GM21825 (cell line): ENCODE data around the gene AP1M2.
"Not testable (repeated sequence)": the region's sequence is repeated elsewhere in the genome, so short reads cannot be mapped to it uniquely, and the experiment has no call there.

Experiments used
- ATAC-seq: cut with Tn5 transposase; IDR thresholded peaks from one replicate; pipeline ENCODE4 v1.9.1; 2021; ENCODE audit warnings: mild to moderate bottlenecking, moderate library complexity; ENCODE audit not compliant: unreplicated experiment

The AP1M2 gene

DNA sequence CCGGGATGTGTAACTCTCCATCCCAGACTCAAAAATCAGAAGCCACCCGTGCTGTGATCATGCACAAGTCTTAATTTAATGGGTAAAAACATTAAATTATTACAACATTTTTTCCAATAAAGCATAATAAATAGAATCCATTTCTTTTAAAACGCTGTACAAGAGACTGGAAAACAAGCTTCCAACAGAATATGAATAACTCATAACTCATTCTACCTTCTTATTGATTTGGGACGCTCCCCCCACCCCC, 20.8 kb downstream of the AP1M2 start:
- no peak for ATAC-seq

DNA sequence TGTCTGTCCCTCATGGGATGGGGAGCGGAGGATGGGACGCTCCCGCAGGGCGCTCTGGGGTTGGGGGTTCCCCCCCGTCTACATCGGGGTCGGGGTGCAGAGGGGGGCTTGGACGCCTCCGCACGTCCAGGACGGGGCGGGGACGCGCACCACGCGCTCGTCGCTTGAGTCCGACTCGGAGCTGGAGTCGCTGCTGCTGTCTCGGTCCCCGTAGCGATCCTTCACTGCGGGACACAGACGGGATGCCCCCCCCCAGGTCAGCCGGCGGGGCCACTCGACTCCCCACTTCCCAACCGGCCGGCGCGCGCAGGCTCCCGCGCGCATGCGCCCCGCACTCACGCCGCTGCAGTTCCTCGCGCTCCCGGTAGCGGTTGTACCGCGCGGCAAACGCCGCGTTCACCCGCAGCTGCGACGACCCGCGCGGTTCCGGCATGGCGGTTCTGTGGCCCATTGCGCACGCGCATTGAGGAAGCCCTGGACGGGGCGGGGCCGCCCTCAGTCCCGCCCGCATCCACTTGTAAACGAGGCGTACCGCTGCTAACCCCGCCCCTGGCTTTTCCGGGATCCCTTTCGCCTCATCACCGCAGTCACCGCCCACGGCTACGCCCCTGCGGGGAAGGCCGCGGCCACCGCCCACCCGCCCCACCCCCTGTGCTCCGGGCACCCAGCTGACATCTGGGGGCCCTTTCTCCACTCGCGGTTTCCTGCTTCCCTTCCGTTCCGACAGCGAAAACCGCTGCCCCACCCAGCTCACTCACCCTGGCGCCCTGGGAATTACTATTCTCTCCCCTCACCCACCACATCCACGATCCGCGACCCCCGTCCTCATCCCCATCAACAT, 21.3 kb downstream of the AP1M2 start, which contains the start of gene KRI1:
TSS of gene KRI1 (minus strand) at position 444 of the 841 bp plus-strand sequence. CDS start at position 433, 11 bp downstream.
- ATAC-seq, result peak; percentile 38

DNA sequence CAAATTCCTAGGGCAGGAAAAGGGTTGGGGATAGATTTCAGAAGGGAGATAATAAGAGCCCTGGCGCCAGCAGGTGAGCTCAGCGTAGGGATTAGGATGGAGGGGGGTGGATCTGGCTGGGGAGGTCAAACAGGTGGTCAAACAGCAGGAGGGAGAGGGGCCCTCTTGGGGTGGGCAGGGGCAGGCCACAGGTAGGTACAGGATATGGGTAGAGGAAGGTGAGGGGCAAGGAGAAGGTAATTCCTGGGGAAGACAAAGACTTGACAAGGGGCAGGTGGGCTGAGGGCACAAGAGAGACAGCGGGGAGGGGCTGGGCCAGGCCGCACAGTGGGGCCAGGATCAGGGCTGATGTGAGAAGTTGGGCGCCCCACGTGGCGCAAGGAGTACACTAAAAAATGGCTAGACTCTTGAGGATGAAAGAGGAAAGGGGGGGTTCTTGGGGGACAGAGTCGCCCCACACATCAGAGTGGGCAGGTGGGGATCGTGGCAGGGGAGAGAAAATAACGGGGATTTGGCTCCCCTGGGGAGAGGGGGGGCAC, 22.0 kb downstream of the AP1M2 start:
- no peak for ATAC-seq

DNA sequence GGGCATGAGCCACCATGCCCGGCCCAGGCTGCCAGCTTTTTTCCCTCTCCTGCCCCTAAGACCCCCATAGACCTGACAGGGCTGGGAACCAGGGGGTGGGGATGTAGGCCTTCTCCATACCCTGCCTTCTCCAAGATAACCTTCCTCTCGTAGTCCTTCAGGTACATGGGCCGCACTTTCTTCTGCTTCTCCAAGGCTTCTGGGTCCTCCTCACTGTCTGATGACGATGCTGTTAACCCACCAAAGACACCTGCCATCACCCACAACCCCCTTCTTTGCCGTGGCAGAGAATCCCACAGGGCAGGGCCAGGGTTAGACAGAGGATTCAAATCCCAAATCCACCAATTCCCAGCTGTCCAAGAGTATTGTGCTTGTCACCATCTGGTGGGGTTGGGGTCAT, 24.5 kb downstream of the AP1M2 start:
- ATAC-seq, result no peak

DNA sequence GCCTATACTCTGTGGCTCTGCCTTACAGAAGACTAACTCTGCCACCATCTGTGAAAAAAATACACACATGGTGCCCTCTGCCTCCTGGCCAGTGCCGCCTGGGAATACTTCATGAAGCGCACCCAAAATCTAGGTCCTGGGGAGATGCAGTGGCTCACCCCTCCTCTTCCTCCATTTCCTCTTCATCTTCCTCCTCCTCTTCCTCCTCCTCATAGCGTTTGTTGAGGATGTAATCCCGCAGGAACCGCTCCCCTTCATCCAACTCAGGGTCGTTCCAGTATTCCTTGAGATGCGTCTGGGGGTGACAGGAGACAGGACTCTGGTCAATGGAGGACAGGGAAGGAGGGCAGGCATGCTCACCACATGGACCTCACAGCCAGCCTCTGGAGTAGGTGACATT, 27.0 kb downstream of the AP1M2 start:
- ATAC-seq, result no peak

DNA sequence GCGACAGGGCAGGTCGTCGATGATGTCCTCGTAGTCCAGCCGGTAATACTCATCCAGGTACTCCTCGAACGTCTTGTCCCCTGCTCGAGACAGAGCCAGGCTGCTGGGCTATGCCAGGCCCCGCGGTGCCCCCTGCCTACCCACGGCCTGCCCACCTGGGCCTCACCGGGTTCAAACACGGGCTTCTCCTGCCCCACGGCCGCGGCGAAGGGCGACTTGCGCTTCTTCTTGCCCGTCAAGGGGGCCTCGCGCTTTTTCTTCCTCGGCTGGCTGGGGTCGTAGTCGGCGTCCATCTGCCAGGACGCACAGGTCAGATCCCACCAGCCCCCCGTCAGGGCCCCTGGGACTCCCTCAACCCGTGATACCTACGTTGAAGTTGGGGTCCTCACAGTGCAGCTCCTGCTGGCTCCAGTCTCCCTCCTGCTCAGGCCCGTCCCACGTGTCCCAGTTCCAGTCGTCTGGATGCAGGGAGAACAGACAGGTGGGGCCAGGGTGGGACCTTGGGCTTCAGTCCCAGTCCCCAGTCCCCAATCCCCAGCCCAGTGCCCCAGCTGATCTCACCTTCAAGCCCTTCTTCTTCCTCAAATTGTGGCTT, 29.4 kb downstream of the AP1M2 start:
- ATAC-seq, result no peak

DNA sequence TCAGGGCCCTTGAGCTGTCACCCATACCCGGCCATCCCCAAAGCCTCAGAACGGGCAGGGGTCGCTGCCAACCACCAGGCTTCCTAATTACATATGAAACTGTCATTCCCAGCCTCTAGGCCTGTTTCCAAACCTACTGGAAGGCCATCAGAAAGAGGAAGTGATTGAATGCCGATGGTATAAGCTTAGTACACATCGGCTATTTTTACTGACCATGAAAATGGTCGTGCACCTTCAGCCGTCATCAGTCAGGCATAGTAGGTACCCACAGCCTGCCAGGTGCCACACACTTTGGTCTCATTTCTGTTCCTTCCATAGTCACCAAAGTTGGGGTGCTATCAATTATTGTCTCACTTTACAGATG, 31.5 kb downstream of the AP1M2 start:
- ATAC-seq, result no peak

DNA sequence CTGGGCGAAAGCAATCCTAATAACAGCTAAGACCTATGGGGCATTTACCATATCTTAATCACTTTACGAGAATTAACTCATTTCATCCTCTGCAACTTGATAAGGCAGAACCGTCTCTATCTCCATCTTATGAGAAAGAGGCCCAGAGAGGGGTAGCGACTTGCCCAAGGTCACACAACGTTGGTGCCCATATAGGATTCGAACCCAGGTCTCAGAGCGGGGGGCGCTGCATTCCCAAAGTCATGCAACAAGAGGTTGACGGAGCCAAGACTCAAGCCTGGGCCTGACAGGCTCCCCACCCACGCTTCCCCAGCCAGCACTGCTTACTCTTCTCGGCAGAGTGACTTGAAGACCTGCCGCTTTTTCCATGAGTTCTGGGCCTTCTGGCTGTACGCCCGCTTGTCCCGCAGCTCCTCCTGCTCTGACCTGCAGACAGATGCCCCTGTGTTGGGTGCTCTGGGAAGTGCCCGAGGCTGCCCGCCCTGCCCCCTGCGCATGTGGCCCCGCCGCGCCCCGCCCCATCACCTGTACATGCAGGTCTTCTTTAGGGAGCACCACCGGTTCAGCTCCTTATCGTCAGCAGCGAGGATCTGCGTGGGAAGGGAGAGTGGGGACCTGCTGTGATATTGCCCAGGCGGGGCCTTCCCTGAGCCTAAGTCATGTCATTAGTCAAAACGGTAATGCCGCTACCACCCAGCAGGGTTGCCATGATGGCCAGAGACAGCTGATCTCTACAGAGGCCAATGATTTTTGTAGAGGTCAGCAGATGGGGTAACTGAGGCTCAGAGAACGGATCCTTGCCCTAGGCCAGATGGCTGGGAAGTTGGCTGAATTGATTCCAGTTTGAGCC, 32.1 kb downstream of the AP1M2 start:
- no peak for ATAC-seq

DNA sequence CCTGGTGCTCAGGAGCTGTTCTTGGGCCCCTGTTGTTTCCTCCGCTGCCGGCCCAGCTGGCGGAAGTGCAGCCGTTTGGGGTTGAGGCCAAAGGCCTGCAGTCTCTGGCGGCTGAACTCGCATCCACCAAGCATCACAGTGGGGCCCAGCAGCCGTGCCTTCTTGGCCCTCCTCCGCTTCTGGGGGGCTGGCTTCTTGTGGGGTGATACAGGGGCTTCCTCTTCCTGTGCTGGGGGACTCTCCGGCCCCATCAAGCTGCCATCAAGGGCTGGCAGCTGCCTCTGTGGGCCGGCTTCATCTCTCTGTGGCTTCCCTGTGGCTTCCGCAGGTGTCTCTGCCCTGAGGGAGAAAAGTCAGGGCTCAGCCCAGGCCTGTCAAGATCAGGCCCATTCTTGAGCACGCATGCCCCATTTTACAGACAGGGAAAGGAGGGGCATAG, 33.1 kb downstream of the AP1M2 start:
- no peak for ATAC-seq

DNA sequence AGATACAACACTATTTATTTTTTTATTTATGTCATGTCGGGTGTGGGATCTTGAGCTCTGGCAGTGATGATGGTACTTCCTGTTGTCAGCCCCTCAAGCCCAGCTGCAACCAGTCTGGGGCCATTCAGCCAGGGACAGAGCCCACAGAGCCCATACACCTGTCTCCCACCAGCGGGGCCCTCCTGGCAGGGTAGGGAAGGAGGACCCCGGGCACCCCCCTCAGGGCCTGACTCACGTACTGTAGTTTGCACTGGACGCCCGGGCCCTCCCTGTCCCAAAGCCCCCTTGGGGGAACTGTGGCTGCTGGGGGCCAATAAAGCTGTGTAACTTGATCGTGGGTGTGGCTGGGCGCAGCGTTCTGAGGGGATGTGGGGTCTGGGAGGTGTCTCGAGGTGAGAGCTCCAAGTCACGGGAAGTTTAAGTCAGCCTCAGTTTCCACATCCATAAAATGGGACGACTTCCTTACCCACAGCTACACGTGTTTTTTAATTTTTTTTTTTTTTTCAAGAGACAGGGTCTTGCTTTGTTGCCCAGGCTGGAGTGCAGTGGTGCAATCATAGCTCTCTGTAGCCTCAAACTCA, 33.9 kb downstream of the AP1M2 start:
- no peak for ATAC-seq

DNA sequence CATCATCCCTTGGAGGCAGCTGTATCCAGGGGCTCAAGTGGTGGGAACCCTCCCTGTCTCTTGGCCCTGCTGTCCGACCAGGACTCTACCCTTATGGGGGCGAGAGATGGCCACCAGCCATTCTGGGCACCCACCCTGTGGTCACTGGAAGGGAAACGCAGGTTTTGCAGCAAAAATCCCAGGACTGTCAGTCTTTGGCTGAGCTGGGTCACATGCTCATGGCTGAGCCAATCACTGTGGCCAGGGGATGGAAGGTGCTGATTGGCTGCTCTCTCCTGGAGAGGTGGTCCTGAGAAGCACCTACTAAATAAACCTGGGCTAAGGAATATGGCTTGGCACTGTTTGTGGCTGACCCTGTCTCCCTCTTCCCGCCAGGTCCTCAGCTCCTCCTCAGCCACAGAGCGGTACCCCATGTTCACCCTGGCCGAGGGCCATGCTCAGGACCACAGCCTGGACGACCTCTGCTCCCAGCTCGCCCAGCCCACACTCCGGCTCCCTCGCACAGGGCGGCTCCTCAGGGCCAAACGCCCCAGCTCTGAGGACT, 34.5 kb downstream of the AP1M2 start:
- no peak for ATAC-seq

DNA sequence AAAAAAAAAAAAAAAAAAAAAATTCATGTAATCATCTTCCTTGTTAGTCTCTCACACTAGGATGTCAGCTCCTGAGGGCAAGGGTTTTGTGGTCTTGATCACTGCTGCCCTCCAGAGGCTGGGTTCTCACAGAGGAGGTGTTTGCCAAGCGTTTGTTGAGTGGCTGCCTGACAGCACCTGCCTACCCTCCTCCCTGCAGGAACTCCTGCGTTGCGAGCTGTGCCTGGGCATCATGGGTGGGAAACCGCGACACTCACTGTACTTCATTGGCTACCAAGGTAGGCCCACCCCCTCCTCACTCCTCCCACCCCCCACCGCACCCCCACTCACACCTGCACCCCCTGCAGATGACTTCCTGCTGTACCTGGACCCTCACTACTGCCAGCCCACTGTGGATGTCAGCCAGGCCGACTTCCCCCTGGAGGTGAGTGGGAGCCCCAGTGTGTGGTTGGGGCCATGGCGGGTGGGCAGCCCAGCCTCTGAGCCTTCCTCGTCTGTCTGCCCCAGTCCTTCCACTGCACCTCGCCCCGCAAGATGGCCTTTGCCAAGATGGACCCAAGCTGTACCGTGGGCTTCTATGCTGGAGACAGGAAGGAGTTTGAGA, 35.3 kb downstream of the AP1M2 start:
- no peak for ATAC-seq

DNA sequence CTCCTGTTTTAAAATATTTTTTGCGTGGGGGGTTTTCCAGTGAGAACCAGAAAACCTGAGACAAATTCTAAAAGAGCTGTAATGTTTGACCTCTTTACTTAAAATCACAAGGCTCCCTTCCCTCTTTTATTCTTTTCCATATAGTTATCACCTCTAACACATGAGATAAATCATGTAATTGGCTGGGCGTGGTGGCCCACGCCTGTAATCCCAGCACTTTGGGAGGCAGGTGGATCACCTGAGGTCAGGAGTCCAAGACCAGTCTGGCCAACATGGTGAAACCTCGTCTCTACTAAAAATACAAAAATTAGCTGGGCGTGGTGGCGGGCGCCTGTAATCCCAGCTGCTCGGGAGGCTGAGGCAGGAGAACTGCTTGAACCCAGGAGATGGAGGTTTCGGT, 36.1 kb downstream of the AP1M2 start:
- ATAC-seq, result not testable (repeated sequence)

DNA sequence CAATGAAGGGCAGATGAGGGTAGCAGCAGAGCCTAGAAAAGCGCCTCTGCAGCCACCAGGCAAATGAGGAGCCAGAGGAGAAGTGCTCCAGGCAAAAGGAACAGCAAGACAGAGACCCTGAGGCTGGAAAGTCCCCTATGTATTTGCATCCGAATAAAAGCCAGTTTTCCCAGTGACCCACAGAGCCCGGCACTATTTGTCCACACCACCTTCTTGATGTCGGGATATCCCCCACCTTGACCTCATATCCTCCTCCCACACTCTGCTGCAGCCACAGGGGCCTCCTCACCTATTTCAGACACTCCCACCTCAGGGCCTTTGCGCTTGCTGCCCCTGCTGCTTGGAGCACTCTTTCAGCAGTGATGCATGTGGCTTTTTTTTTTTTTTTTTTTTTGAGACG, 36.8 kb downstream of the AP1M2 start:
- no peak for ATAC-seq

DNA sequence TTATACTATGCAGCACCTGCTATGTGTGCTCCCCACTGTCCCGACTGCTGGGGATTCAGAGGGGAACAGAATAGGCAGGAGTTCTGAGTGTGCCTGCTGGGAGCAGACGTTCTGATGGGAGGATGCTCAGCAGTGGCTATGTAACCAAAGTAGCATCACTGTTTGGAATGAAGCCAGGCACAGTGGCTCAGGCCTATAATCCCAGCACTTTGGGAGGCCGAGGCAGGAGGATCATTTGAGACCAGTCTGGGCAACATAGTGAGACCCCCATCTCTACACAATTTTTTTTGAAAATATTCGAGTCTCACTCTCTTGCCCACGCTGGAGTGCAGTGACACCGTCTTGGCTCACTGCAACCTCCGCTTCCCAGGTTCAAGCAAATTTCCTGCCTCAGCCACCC, 37.4 kb downstream of the AP1M2 start:
- no peak for ATAC-seq

DNA sequence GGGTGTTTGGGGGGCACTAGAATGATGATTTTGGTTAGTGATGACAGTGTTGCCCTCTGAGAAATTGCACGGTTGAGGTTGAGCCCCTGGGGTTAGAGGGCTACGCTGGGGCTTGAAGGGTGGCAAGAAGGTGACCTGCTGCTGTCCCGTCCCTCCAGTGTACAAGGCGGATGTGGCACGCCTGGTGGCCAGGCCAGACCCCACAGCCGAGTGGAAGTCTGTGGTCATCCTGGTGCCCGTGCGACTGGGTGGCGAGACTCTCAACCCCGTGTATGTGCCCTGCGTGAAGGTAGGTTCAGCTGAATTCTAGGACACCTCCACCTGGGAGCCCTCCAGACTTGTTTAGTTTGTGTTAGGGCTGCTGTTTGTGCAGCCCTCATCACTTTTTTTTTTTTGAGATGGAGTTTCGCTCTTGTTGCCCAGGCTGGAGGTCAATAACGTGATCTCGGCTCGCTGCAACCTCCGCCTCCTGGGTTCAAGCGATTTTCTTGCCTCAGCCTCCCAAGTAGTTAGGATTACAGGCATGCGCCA, 38.3 kb downstream of the AP1M2 start:
- no peak for ATAC-seq

DNA sequence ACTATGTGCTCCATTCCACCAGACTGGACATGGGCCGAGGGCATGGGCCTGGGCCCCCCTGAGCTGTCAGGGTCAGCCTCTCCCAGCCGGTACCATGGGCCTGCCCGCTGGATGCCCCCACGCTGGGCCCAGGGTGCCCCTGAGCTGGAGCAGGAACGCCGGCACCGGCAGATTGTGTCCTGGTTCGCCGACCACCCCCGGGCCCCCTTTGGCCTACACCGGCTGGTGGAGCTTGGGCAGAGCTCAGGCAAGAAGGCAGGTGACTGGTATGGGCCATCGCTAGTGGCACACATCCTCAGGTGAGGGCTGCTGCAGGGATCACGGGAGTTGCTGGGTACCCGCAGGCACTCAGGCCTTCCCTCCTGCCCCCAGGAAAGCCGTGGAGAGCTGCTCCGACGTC, 40.3 kb downstream of the AP1M2 start:
- no peak for ATAC-seq

DNA sequence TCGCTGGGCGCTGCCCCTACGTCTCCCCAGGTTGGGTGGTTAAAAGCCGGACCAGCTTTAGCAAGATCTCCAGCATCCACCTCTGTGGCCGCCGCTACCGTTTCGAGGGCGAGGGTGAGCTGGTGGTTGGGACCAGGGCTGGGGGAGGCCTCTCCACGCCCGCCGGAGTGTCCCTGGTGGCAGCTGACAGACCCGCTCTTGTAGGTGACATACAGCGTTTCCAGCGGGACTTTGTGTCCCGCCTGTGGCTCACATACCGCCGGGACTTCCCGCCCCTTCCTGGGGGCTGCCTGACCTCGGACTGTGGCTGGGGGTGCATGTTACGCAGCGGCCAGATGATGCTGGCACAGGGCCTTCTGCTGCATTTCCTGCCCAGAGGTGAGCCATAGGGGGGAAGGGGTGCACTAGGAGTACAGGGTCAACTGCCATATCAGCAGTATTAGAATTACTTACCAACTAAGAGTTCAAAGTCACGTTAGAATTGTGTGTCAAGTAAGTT, 42.3 kb downstream of the AP1M2 start:
- ATAC-seq, result no peak

DNA sequence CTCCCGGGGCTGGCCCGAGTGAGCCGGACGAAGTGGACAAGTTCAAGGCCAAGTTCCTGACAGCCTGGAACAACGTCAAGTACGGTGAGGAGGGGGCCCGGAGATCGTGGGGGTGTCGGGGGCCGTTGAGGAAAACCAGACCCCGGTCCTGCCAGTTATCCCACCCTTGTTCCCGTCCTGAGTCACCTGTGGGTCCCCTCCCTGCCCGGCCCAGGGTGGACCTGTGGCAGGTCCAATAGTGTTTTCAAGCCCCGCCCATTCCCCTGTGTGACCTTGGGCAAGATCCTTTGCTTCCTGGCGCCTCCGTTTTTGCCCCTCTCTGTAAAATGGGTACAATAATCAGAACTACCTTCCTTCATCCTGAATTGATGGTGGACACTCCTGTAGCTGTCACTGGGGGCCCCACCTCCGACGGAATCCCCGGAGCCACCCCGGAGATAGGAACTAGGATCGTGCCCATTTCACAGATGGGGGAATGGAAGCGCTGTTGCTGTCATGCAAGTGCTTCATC, 42.8 kb downstream of the AP1M2 start:
- no peak for ATAC-seq
